ENCODE results near the gene TRMT2A. TPM values are rescaled to one million over a fixed set of nuclear protein-coding genes. Genes with fewer than 3 reads are reported as not detected.

Gene TRMT2A, protein sequence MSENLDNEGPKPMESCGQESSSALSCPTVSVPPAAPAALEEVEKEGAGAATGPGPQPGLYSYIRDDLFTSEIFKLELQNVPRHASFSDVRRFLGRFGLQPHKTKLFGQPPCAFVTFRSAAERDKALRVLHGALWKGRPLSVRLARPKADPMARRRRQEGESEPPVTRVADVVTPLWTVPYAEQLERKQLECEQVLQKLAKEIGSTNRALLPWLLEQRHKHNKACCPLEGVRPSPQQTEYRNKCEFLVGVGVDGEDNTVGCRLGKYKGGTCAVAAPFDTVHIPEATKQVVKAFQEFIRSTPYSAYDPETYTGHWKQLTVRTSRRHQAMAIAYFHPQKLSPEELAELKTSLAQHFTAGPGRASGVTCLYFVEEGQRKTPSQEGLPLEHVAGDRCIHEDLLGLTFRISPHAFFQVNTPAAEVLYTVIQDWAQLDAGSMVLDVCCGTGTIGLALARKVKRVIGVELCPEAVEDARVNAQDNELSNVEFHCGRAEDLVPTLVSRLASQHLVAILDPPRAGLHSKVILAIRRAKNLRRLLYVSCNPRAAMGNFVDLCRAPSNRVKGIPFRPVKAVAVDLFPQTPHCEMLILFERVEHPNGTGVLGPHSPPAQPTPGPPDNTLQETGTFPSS
- total RNA-seq = 55.1 TPM

DNA sequence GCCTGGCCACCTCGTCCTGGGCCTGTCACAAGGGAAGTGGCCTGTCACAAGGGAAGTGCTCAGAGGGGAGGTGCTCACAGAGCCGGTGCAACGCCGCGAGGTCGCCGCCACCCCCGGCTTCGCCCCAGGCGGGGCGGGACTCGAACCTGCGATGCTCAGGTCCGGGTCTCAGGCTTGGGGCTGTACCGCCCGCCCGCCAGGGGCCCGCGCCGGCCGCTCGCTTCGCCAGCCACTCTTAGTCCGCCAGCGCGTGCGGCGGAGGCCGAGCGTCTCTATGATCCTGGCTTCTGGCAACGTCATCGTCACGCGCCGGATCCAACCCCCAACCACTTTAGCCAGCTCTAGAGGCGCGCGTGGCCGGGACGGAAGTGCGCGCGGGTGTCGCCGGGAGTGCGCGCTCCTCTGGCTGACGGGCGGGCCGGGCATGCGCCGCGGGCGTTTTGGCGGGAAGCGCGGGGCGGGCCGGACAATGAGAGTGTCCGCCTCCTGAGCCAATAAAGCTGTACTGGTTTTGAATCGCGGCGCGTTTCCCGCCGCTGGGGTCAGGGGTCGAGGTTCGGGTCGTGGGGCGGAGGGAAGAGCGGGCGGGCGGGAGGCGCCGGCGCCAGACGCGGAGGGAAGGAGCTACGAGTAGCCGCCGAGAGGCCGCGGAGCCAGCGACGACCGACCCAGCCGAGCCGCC lies at the start of gene TRMT2A:
TRMT2A (minus strand) TSS at position 276 of the 682 bp plus-strand sequence. CDS start 320 bp downstream, outside the sequence.

DNA sequence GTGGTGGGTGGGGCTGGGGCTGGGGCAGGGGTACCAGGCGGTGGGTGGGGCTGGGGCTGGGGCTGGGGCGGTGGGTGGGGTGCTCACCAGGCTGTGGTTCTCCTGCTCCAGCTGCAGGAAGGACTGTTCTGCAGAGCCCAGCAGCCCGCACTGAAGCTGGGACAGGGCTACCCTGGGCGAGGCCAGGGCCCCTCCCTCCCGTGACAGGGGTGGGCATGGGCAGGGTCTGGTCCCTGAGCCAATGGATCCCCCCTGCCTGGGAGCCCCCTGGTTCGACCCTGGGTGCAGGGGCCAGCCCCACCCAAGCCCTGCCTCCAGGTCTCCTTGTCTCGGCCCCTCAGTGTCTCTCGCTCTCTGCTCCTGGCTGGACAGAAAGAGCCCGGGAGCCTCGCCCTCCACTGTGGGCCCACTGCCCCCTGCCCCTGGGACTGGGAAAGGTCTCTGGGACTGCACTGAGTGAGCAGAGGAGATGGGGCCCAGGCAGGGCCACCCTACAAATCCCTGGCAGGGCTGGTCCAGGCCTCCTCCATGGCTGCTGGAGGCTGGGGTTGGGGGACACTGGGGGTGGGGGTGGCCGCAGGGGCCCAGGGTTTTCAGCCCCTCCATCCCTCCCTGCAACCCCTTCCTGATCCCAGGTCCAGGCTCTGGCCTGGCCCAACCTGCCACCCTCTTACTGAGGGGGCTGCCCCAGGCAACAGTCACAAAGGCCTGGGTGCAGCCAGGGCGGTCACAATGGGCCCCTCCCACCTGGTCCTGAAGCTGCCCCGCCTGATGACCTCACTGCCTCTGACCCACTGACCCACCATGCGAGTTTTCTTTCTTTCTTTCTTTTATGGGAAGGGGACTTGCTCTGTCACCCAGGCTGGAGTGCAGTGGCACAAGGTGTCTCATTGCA lies 33.6 kb upstream of the TRMT2A start, which contains the start of gene CCDC188:
CCDC188 (minus strand) TSS at position 675 of the 895 bp plus-strand sequence; CDS start at position 606, 69 bp downstream.

DNA sequence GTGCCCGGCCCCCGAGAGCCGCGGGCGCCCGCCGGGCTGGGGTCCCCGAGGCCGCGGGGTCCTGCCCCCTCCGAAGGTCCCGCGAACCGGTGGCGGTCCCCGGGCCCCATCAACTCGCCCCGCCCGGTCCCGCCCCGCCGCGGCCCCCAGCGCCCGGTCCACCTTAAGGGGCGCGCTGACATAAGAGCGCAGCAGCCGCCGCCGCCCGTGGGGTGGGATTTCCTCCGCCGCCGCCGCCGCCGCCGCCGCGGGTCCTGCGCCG lies 14.5 kb upstream of the TRMT2A start, which contains the start of gene ZDHHC8:
ZDHHC8 (plus strand) TSS at position 208 of the 262 bp plus-strand sequence. CDS start 144 bp downstream, outside the sequence.

DNA sequence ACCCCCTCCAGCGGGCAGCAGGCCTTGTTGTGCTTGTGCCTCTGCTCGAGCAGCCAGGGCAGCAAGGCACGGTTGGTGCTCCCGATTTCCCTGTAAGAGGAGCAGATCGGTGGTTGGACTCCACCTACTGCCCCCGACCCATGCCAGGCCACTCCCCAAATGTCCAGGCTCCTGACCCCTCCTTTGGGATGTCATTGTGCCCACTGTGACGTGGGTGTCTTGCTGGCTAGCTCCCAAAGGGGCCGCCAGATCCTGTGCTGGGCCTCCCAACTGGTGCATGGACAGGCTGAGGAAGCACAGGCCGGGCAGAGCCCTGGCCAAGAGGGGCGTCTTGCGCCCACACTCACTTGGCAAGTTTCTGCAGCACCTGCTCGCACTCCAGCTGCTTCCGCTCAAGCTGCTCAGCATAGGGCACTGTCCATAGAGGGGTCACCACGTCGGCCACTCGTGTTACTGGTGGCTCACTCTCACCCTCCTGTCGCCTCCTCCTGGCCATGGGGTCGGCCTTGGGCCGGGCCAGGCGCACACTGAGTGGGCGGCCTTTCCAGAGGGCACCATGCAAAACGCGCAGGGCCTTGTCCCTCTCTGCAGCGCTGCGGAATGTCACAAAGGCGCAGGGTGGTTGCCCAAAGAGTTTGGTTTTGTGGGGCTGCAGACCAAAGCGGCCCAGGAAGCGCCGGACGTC lies 1.2 kb downstream of the TRMT2A start, which contains the start of gene RANBP1:
RANBP1 (plus strand) TSS at position 414 of the 685 bp plus-strand sequence; CDS start at position 495, 81 bp downstream.

DNA sequence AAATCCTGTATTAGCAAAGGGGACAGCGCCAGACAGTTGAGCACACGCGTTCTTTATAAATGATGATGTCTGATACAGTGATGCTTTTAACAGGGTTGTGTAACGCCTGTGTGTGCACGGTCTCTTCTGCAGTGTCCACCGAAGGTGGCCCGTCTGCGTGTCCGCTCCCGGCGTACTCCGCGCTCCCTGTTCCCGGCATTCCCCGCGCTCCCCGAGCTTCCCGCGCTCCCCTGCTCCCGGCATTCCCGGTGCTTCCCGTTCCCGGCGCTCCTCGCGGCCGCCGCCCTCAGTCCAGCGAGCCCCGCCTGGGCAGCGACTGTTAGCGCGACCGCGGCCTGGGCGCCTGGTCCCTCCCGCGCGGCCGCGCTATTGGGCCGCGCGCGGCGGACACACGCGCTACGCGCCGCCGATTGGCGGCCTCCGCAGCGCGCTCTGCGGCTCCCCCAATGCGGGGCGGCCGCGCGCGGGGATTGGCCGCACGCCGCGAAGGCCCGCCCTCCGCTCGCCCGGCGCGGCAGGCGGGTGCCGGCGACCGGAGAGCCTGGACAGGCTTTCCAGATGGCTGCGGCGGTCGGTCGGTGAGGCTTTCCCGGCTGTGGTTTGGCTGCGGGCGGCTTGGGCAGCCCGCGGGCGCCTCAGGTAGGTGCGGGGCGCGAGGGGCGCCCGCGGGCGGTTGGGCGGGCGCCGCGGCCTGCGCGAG lies 37.1 kb downstream of the TRMT2A start, which contains the start of gene DGCR8:
DGCR8 (plus strand) TSS at position 497 of the 700 bp plus-strand sequence. CDS start 5,723 bp downstream, outside the sequence.

Small RNA genes within 50 kb of the gene (small RNA-seq; reads per million reads assigned to genes)
- gene MIR6816 (ENCODE audit: low replicate concordance) = 0.12 reads per million
- gene RF00017 (ENCODE audit: low replicate concordance) = not detected
- not detected for gene RF00599 (ENCODE audit: low replicate concordance)

Other genes with a start within 250 kb of the TRMT2A start
- 136 TPM for gene COMT, start 175.5 kb downstream of the TRMT2A start, total RNA-seq
- gene TXNRD2, start 175.4 kb downstream of the TRMT2A start, total RNA-seq = 21.5 TPM
- 63.2 TPM for gene ARVCF, start 100.4 kb downstream of the TRMT2A start, total RNA-seq
- gene TANGO2, start 96.1 kb downstream of the TRMT2A start, total RNA-seq = 25.1 TPM
- 26.6 TPM for gene DGCR8, start 37.0 kb downstream of the TRMT2A start, total RNA-seq
- gene RANBP1, start 1.1 kb downstream of the TRMT2A start, total RNA-seq = 94.2 TPM
- 20.7 TPM for gene ZDHHC8, start 14.6 kb upstream of the TRMT2A start, total RNA-seq
- 0.35 TPM for gene CCDC188, start 33.8 kb upstream of the TRMT2A start, total RNA-seq
- 7.6 TPM for gene RTN4R, start 151.1 kb upstream of the TRMT2A start, total RNA-seq
- gene DGCR6L, start 202.8 kb upstream of the TRMT2A start, total RNA-seq = 62.5 TPM

Data from metanephros (tissue), 2 donors.